AG10803 (cell line): ENCODE data around the gene LSM3.

Source experiments
- DNase-seq: peaks from one replicate; pipeline ENCODE4 v3.0.0; 2010; ENCODE audit warnings: low read depth
- H3K4me3 ChIP-seq: 2 replicates; pipeline ENCODE4 v1.5.1; 2011; ENCODE audit warnings: mild to moderate bottlenecking, low read length, control low read depth
- CTCF ChIP-seq: conservative IDR thresholded peaks from 2 replicates; pipeline ENCODE4 v1.5.1; 2011; ENCODE audit warnings: mild to moderate bottlenecking, low read length, control low read depth, inconsistent platforms

Gene LSM3

GRCh38 chr3:14236902-14237301 lies 58.3 kb downstream of the LSM3 start:
- DNase-seq: no peak
- no peak for TF ChIP-seq CTCF
- no peak overlapping the region for H3K4me3 ChIP-seq

- DNase-seq: no peak
- H3K4me3 ChIP-seq: no peak overlapping the region
- no peak for TF ChIP-seq CTCF
These were observed 58.8 kb downstream of the LSM3 start for GRCh38 chr3:14237457-14237856.

DNA sequence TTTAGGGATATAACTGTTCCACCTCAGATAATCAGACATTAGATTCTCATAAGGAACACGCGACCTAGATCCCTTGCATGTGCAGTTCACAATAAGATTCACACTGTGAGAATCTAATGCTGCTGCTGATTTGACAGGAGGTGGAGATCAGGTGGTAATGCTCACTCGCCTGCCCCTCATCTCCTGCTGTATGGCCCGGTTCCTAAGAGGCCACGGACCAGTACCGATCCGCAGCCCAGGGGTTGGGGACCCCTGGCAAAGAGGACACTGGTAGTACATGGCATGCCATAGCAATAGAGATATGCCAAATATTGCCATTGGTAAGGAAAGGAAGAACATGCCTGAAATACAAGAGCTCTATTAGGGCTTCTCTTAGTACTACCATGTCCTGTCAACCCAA lies 59.7 kb downstream of the LSM3 start:
- TF ChIP-seq CTCF: no peak
- H3K4me3 ChIP-seq: no peak overlapping the region
- no peak for DNase-seq

- no peak overlapping the region for H3K4me3 ChIP-seq
- no peak for TF ChIP-seq CTCF
- DNase-seq: no peak
These were observed 60.3 kb downstream of the LSM3 start for GRCh38 chr3:14238930-14239329.

DNA sequence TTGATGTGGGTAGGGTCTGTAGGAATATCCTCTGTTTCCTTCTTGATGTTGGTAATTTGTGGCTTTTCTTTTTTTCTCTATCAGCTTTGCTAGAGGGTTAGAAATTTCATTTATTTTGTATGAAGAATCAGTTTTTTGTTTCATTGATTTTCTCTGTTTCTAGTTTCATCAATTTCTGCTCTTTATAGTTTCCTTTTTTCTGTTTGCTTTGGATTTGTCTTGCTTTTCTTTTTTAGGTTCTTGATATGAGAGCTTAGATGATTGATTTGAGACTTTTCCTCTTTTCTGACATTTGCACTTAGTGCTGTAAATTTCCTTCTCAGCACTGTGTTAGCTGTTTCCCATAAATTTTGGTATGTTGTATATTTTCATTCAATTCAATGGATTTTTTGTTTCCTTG lies 61.3 kb downstream of the LSM3 start:
- no peak for DNase-seq

GRCh38 chr3:14240366-14240765 lies 61.7 kb downstream of the LSM3 start:
- no peak for DNase-seq
- H3K4me3 ChIP-seq: no peak overlapping the region
- no peak for TF ChIP-seq CTCF

More for the DNA sequence above, 61.3 kb downstream of the LSM3 start:
- H3K4me3 ChIP-seq: no peak overlapping the region
- TF ChIP-seq CTCF: no peak

- no peak for TF ChIP-seq CTCF
- H3K4me3 ChIP-seq: no peak overlapping the region
- DNase-seq: no peak
These were observed 63.1 kb downstream of the LSM3 start for GRCh38 chr3:14241716-14242115.
